HepG2 (cell line): ENCODE measurements around the gene COL26A1. TPM values are rescaled to one million over a fixed set of nuclear protein-coding genes. Genes with fewer than 3 reads are reported as not detected.

ENCODE experiments used
- ATAC-seq: fragments of 200-7000 bp; cut with Tn5 transposase; 3 replicates; pipeline ENCODE4 v1.9.1; 2020; ENCODE audit warnings: mild to moderate bottlenecking, moderate library complexity
- BruUV-seq: library from RNA; stranded (reverse); fragments of 400-500 nt; replicated peaks from 2 replicates; lab custom pipeline; 2021; lab: Mats Ljungman, UMichigan
- CTCF ChIA-PET: fragments of 300-600 bp; formaldehyde crosslinking; extraction: SDS; loops from one replicate; lab custom pipeline; 2021; ENCODE audit warnings: low total read pairs, inconsistent platforms, low intra/inter-chr PET ratio; lab: Yijun Ruan, JAX
- POLR2A ChIA-PET: fragments of 350-600 bp; sonication (Branson Sonifier 250); formaldehyde crosslinking; loops from one replicate; lab custom pipeline; 2020; ENCODE audit warnings: antibody characterized with exemption, inconsistent platforms; lab: Yijun Ruan, JAX
- DNase-seq: peaks from one replicate; pipeline ENCODE4 v3.0.0-alpha.2; 2015; ENCODE audit warnings: low spot score
- FAIRE-seq: peaks from 3 replicates; lab custom pipeline; 2011; peaks lifted over from hg19 to GRCh38; lab: Jason Lieb, UNC
- H2AFZ ChIP-seq: one replicate; pipeline ENCODE4 v1.6.1; 2011; ENCODE audit warnings: low read length, inconsistent platforms
- H3K27ac ChIP-seq: fragments of 300-600 bp; 3 replicates; pipeline ENCODE4 v1.8.0; 2011; ENCODE audit warnings: mixed run types, mild to moderate bottlenecking, mixed read lengths, low read length, inconsistent platforms; ENCODE audit not compliant: insufficient read depth; ENCODE audit errors: extremely low read length
- H3K27me3 ChIP-seq, 2 experiments: fragments of 200-600 bp in 1 of 2; 2 replicates in 1 of 2; 3 replicates in 1 of 2; pipeline versions ENCODE4 v1.6.0 to v1.8.0; 2011; ENCODE audit warnings: low read length in 2 of 2, mild to moderate bottlenecking in 2 of 2, moderate library complexity in 2 of 2, inconsistent platforms in 1 of 2; ENCODE audit not compliant: insufficient read depth in 2 of 2, control insufficient read depth in 1 of 2
- H3K36me3 ChIP-seq, 2 experiments: fragments of 200-600 bp in 1 of 2; replicated peaks in 1 of 2; 2 replicates in 1 of 2; 3 replicates in 1 of 2; pipeline versions ENCODE4 v1.5.1 to v1.8.0; 2011; ENCODE audit warnings: low read length in 2 of 2, inconsistent platforms in 1 of 2; ENCODE audit not compliant: insufficient read depth in 2 of 2, control insufficient read depth in 1 of 2
- H3K4me1 ChIP-seq: 2 replicates; pipeline ENCODE4 v1.5.1; 2012; ENCODE audit warnings: low read length, inconsistent platforms; ENCODE audit not compliant: insufficient read depth
- H3K4me2 ChIP-seq: 2 replicates; pipeline ENCODE4 v1.6.0; 2011; ENCODE audit warnings: low read depth, low read length, inconsistent platforms
- H3K4me3 ChIP-seq, 3 experiments: fragments of 200-600 bp in 1 of 3; sonication (generic), shearing (Covaris generic) in 1 of 3; replicated peaks in 1 of 3; 2 replicates each; pipeline ENCODE4 v1.5.1; 2011 to 2016; ENCODE audit warnings: low read length in 3 of 3, inconsistent platforms in 2 of 3, low read depth in 2 of 3, mild to moderate bottlenecking in 2 of 3, control low read depth in 1 of 3, mixed read lengths in 1 of 3; ENCODE audit not compliant: insufficient read depth in 1 of 3
- H3K79me2 ChIP-seq: one replicate; pipeline ENCODE4 v1.6.1; 2011; ENCODE audit warnings: low read length, inconsistent platforms; ENCODE audit not compliant: insufficient read depth
- H3K9ac ChIP-seq: 2 replicates; pipeline ENCODE4 v1.6.0; 2011; ENCODE audit warnings: mild to moderate bottlenecking, low read depth, low read length, inconsistent platforms; ENCODE audit not compliant: insufficient read depth
- H3K9me3 ChIP-seq: 2 replicates; pipeline ENCODE4 v1.5.1; 2012; ENCODE audit warnings: mild to moderate bottlenecking, low read length
- H4K20me1 ChIP-seq: 2 replicates; pipeline ENCODE4 v1.6.0; 2011; ENCODE audit warnings: inconsistent platforms, mild to moderate bottlenecking, low read length, moderate library complexity; ENCODE audit not compliant: insufficient read depth
- ATF7 ChIP-seq, 2 experiments: fragments of 450-650 bp in 1 of 2; sonication (generic) in 1 of 2; formaldehyde crosslinking in 1 of 2; IDR thresholded peaks; 2 replicates each; pipeline versions ENCODE4 v1.4.0 to v1.6.1; 2016 to 2020; ENCODE audit warnings: antibody characterized with exemption in 1 of 2, mild to moderate bottlenecking in 1 of 2, missing genetic modification reagents in 1 of 2
- CHD2 ChIP-seq: IDR thresholded peaks from 2 replicates; pipeline ENCODE4 v1.6.1; 2011; ENCODE audit warnings: low read depth, low read length, improper control_type of control experiment
- E2F1 ChIP-seq: sonication (generic); formaldehyde crosslinking; IDR thresholded peaks from 2 replicates; pipeline ENCODE4 v1.5.0; 2020; ENCODE audit warnings: missing genetic modification reagents
- ZNF639 ChIP-seq: conservative IDR thresholded peaks from 2 replicates; pipeline ENCODE4 v1.6.1; 2018; ENCODE audit warnings: missing genetic modification reagents
- WGBS: methylation state at CpG from one replicate; pipeline ENCODE4 v1.1.6; 2017; ENCODE audit warnings: low lambda C conversion rate; 5-methylcytosine and 5-hydroxymethylcytosine counted together
- in situ Hi-C: cut with HindIII; loops from 2 replicates; pipeline ENCODE4 v1.10.0; 2017; ENCODE audit warnings: low pct_unique_long_range_greater_than_20kb; ENCODE audit not compliant: extremely low pct_ligation_motif_present
- intact Hi-C: fragments of 100-400 bp; cut with micrococcal nuclease; formaldehyde crosslinking; loops from one replicate; pipeline ENCODE4 v1.10.0; 2022; ENCODE audit not compliant: unreplicated experiment
- polyA plus RNA-seq, 8 experiments: library from polyadenylated mRNA; depleted of rRNA in 3 of 8; stranded (reverse) in 7 of 8; unstranded in 1 of 8; fragments of >200 nt; fragmentation: Illumina TruSeq in 4 of 8; extraction: Trizol in 4 of 8; gene quantifications; 2 replicates each; pipeline versions ENCODE4 v1.2.1 to v1.2.3, GENCODE V29; 2011 to 2016; ENCODE audit warnings: low read depth in 4 of 8, missing spikeins in 1 of 8, mixed read lengths in 1 of 8; ENCODE audit not compliant: insufficient read depth in 1 of 8
- total RNA-seq, 5 experiments: library from RNA; depleted of rRNA; stranded (reverse); fragments of >200 nt; fragmentation: Illumina TruSeq; extraction: Trizol; gene quantifications; 2 replicates each; pipeline ENCODE4 v1.2.3, GENCODE V29; 2016; ENCODE audit warnings: low read depth in 1 of 5

COL26A1 gene
- total and polyA plus RNA-seq, 2 of the 13 experiments (the other 11 are each of a cell fraction or from before 2014, with no cell fraction given): 7.8 to 9.2 TPM

- peaks cover 11% of the 10 kb centered on the region for H3K4me1 ChIP-seq
- no peak for DNase-seq
These were observed 108.2 kb downstream of the COL26A1 start for GRCh38 chr7:101470668-101471487.

More at GRCh38 chr7:101470668-101471487, 108.2 kb downstream of the COL26A1 start:
- Histone ChIP-seq H3K79me2 (no peaks in the 10 kb centered on the region), H2AFZ (no peak overlapping the region), H3K9me3 (no peaks in the 10 kb centered on the region), H3K36me3 (no peaks in the 10 kb centered on the region), H3K27ac (no peak overlapping the region), H3K4me2 (no peak overlapping the region), H4K20me1 (no peaks in the 10 kb centered on the region), H3K27me3 (no peaks in the 10 kb centered on the region), H3K9ac (no peak overlapping the region), H3K4me3 (no peak overlapping the region)
- WGBS: 45% methylated on average over 9 of the region's 9 CpGs
- intact Hi-C loops (no loop called here), in situ Hi-C loops (no loop called here)
- TF ChIP-seq ZNF639: no peak
- no peak for TF ChIP-seq CHD2
- peak; percentile 4; the same call in 1 of the 2 replicates for TF ChIP-seq ATF7 (IDR thresholded peaks at IDR 0.05)
- no peak for TF ChIP-seq ATF7 (CRISPR knock-in tag; IDR thresholded peaks at IDR 0.05)
- TF ChIP-seq E2F1 (CRISPR knock-in tag): no peak
- no peak for ATAC-seq
- no peak for FAIRE-seq
- ChIA-PET POLR2A (no interaction called here), CTCF (no interaction called here)
- BruUV-seq: no TSS peak
